Umbilical cord (tissue), 2 donors: ENCODE measurements around the gene RXRA. TPM values are rescaled to one million over a fixed set of nuclear protein-coding genes. Genes with fewer than 3 reads are reported as not detected.

Experiments used
- DNase-seq: peaks from one replicate; pipeline ENCODE4 v3.0.0-alpha.2; 2015; ENCODE audit warnings: low spot score
- total RNA-seq: library from RNA; depleted of rRNA; stranded (reverse); fragments of >200 nt; gene quantifications from one replicate; pipeline ENCODE4 v1.2.3, GENCODE V29; 2014; ENCODE audit warnings: low replicate concordance; ENCODE audit not compliant: insufficient read depth

RXRA gene
- total RNA-seq = 15.9 TPM

DNA sequence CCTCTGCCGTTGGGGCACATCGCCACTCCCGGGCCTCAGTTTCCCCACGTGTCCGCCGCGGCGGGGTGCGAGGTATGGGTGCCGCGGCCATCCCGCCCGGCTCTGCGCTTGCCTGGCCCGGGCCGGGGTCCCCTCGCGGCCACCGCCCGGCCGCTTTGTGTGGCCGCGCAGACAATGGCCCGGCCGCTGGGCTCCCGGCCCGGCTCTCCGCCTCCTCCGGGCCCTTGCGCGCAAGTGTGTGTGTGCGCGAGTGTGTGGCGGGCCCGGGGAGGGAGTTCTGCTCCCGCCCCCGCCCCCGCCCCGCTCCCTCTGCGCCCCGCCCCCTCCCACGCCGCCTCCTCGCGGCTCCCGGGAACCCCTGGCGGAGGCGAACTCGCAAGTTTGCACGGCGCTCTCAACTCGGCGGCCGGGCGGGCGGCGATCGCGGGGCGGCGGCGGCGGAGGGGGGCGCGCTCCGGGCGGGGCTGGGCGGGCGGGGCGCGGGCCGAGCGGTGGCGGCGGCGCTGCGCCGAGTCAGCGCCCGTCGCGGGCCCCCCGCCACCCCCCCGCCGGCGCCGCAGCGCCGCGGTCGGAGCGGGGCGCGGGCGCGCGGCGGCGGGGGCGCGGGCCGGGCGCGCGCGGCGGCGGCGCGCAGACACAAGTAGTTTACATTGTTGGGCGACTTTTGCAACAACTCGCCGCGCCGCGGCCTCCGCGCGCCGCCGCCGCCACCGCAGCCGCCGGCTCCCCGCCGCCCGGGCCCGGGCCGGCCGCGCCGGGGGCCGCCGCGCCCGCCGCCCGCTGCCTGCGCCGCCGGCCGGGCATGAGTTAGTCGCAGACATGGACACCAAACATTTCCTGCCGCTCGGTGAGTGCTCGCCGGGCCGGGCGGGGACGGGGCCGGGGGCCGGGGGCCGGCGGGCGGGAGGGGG lies at the start of gene RXRA:
TSS of gene RXRA (plus strand) at position 643 of the 911 bp plus-strand sequence. CDS start at position 820, 177 bp downstream.
- DNase-seq = peak; percentile 89

GRCh38 chr9:134278286-134278685 lies 48.0 kb upstream of the RXRA start:
- DNase-seq = no peak

DNA sequence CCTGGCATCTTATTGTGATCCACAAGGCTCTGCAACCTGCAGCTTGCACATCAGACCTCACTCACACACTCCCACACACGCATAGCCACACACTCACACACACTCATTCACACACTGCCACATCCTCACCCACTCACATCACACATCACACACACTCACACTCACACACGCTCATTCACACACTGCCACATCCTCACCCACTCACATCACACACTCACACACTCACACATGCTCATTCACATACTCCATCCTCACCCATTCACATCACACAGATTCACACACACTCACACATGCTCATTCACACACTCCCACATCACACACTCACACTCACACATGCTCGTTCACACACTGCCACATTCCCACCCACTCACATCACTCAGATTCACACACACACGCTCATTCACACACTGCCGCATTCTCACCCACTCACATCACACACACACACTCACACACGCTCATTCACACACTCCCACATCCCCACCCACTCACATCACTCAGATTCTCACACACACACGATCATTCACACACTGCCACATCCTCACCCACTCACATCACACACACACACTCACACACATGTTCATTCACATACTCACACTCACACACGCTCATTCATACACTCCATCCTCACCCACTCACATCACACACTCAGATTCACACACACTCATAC lies 47.1 kb upstream of the RXRA start:
- DNase-seq = no peak

DNA sequence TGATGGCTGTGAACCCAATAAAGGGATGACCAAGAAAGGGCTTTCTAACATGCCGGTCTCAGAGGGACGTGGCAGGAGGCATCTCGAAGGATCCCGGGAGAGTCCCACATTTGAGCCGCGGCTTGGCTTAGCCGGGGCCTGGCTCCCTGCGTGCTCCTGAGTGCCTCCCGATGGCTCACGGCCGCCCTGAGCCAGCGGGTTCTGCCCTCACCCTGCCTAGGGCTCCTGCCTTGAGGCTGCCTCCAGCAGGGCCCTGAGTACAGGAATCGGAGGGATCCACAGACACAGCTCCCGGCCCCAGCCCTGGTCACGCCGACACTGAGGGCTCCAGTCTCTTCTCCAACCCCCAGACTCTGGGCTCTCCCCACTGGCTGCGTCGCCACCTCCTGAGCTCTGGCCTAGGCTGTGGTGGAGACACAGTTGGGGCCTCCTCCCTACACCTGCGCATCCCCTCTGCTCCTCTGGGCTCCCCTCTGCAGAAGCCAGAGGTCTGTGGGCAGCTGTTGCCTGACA lies 44.1 kb upstream of the RXRA start:
- DNase-seq = no peak

DNA sequence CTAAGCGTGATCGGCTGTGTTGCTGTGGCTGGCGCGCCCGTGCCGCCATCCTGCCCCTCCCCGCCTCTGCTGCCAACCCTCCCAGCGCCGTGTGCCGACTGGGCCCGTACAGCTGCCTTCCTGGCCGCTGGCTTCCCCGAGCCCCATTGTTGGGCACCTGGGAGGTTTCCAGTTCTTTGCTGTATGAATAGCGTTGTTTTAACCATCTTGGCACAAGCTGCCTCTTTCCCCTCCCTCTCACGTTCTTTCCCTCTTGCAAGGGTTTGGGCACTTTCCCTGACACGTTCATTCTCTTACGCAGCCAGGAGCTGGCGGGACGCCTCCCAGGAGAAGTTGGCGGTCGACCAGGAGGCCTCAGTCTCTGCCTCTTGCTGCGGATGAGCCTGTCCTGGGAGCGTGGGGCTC lies 43.1 kb upstream of the RXRA start:
- DNase-seq = peak; percentile 82

GRCh38 chr9:134283692-134284265 lies 42.5 kb upstream of the RXRA start:
- DNase-seq = no peak

DNA sequence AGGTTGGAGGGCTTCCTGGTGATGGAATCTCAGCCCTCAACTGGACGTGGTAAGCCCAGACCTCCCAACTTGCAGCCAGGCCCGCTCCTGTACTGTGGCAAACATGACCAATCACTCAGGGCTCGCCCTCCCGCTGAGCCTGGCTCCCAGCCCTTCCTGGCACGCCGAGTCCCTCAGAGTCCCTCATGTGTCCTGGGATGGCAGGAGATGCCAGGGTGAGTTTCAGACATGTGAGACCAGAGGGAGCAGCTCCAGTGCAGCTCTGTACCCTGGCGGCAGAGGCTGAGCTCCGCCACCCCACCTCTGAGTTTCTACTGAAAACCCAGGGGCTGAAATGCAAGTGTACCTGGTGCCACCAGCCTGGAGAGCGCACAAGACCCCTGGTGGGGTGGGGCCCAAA lies 42.0 kb upstream of the RXRA start:
- DNase-seq = no peak

- DNase-seq = no peak
Observed at GRCh38 chr9:134284741-134285140, 41.5 kb upstream of the RXRA start.

GRCh38 chr9:134285215-134285845 lies 40.9 kb upstream of the RXRA start:
- DNase-seq = no peak

DNA sequence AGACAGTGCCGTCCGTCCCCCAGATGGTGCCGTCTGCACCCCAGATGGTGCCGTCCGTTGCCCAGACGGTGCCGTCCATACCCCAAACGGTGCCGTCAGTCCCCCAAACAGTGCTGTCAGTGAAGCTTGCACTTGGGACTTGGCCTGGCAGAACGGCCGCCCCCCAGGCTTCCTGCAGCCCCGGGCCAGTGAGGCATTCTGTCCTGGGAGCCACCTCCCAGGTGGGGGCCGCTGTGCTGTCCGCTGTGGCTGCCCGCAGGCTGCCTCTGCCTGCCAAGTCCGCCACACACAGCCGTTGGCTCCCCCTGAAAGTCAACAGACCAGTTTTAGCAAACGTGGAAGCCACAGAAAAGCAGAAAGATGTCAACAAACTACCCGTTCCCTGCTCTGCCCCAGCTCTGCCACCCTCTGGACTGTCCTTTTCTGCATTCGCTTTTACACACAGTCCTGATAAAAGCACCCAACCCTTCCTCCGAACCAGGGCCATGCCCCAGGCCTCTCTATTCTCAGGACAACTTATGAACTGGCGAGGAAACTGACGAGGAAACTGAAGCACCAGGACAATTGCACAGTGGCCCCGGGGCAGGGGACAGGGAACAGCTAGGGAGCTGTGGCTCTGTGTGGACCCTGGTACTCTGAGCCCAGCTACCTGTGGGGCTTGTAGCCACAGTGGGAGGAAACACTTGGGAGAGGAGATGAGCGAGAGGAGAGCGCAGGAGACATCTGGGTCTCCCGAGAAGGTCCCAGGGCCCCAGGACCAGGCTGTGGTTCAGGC lies 39.6 kb upstream of the RXRA start:
- no peak for DNase-seq

GRCh38 chr9:134287591-134288491 lies 38.4 kb upstream of the RXRA start:
- no peak for DNase-seq

DNA sequence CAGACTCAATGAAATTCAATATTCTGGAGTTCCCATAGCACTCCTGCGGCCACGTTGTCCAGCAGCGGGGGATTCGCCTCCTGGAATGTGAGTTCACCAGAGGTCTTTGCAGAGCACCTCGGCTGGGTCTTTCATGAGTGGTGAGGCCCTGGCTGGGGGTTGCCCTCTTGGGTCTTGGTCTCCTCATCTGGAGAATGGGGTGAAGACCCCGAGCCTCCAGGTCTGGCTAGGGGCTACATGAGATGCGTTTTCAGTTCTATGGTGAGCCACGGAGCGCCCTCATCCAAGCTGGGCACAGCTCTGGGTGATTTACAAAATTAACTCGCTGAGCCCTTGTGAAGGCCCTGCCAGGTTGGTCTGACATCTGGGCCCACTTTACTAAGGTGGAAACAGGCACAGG lies 37.5 kb upstream of the RXRA start:
- no peak for DNase-seq

DNA sequence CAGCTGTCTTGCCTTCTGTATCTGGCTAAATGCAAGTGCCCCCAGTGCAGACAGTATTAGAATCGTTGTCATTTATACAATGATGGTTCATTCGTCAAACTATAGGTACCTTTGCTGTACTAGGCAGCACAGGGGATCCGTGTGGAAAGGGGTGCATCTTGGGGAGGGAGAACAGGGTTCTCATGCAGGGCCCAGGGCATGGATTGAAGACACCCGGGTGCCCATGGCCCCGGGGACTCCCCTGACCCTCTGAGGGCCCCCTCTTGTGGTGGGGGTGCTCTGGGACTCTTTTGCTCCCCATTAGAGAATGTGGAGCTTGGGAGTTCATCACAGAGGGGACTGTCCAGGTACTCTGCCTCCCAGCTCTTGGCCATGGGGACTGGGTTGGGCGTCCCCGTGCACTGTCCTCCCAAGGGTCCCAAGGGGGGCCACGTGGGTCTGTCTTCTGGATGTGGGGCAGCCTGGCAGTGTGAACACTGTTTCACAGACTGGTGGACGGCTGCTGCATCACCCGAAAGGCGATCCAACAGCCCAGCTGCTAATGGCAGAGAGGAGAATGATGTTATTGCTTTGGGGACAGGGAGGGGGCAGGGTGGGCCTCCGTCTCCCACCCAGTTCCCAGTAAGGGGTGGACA lies 36.9 kb upstream of the RXRA start:
- no peak for DNase-seq

DNA sequence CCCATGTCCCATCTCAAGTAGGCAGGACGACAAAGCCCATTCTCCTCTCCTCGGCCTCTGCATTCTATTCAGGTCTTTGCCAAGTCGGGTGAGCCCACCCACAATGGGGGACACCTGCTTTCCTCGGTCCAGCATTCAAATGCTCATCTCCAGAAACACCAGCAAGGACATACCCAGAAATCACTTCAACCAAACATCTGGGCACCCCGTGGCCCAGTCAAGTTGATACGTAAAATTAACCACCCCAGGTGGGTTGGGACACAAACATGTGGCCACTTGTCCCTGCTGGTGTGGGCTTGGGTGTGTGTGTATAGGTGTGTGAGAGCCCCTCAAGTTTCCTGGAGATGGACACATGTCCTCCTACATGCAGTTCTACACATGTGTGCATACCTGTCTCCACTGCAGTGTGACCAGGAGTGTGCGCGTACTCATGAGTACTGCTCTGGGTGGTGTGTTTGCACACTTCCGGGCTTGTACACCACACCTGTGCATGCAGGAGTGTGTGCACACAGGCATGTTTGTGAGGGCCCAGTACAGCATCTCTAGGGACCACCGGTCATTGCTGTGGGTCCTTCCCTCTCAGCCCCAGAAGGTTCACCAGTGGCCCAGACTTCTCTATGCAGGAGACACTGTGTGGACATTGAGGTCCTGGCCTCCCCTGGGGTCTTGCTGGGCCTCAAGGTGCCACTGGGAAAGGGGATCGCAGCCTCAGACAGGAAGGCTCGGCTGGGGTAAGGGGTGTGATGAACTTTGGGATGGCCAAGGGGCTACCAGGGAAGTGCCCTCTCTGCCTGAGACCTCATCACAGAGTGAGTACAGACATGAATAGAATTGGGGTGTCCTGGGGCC lies 35.4 kb upstream of the RXRA start:
- no peak for DNase-seq

- no peak for DNase-seq
Observed at GRCh38 chr9:134291452-134291881, 34.8 kb upstream of the RXRA start.

DNA sequence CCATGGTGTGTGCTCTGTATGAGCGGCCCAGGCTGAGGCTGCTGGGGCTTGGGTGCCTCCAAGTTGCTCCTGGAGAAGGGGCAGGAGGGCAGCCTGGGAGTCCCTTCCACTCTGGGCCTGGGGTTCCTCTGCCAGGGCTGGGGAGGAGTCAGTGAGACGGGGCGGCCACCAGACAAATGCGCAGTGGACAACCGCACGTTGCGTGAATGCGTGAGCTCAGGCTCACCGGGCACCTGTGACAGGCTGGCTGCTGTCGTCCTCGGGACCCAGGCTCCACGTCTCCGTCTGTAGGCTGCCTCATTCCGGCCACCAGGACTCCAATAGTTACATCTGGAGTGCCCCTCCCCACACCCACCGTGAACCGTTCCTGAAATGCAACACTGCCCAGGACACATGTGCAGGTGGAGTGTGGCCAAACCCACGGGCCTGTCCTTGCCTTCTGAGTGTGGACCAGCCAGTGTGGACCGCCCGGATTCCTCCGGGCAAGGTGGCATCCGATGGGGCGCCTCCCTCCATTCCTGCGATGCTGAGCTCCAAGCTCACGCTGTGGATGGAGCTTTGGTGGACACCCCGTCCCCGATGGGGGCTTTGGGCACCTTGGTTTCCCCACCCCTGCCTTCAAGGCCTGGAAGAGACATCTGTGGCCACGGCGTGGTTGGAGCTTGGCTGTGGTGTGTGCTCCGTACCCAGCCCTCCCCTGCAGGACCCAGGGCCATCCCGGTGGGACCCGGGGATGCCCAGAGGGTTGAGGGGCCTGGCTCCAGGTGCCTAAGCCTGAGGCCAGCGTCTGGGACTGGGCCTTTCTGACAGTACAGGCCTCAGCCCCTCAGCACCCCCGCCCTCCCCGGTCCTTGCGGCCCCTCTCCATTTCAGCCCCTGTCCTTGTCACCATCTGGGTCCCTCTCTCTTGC lies 34.0 kb upstream of the RXRA start:
- DNase-seq = no peak

DNA sequence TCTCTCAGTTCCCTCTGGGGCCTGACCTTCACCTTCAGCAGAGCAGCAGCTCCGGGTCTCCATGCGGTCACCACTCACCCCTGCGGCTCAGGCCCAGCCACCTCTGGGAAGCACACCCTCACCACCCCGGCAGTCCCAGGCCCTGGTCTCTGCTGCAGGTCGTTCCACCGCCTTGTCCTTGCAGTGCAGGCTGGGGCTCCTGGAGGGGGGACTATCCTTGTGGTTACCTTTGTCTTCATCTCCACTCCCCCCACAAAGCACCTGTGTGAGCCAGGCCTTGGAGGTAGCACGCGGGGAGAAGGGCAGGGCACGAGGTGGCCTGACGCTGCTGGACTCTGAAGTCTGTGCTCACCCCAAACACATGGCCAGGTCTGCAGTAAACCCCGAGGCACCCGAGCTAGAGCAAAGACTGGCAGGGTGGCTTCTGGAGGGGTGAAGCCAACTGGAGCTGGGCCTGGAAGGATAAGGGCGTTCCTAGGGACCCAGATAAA lies 33.2 kb upstream of the RXRA start:
- no peak for DNase-seq
